ENCODE measurements around the gene SPOCD1. TPM values are rescaled to one million over a fixed set of nuclear protein-coding genes. Genes with fewer than 3 reads are reported as not detected.

Gene SPOCD1
- total RNA-seq, 2 donors from 2014 or later: 2.0 to 3.1 TPM

DNA sequence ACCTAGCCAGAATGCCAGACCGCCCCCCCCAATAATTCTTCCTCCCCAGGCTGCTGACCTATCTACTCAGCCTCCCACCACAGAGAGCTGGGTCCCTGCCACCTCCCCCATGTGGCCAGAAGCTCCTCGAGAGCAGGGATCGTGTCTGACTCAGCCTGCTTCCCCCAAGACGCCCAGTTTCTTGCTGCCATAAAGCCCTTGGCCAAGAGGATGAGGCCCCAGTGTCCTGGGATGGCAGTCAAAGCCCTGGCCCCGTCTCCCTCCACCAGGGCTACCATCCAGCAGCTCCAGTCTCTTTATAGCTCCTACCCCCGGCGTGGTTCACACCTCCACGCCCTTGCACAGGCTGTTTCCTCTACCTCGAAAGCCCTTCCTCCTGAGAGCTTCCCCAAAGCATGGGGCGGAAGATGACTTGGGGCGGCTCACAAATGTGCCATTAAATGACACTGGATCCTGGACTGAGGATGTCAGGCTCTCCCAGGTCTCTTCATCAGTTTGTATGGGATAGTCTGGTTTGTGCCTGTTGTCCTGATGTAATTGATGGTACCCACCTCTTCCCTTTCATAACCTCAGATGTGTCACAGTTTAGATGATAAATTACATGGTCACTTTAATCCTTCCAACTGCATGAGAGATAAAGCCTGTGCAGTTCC lies 64.8 kb downstream of the SPOCD1 start:
- DNase-seq: no peak
- Histone ChIP-seq H3K4me3 (ENCODE audit: low read length) (no peak overlapping the region), H3K4me1 (ENCODE audit: control insufficient read depth, insufficient read depth, low read length) (peaks cover 10% of the 10 kb centered on the region), H3K9me3 (ENCODE audit: control insufficient read depth, low read length) (no peaks in the 10 kb centered on the region), H3K27ac (ENCODE audit: low read depth, low read length) (no peak overlapping the region), H3K9ac (ENCODE audit: extremely low read depth, low read length, poor library complexity, severe bottlenecking) (no peak overlapping the region), H3K36me3 (ENCODE audit: control insufficient read depth, insufficient read depth, low read length) (no peaks in the 10 kb centered on the region), H3K27me3 (ENCODE audit: control insufficient read depth, insufficient read depth, low read length, poor library complexity, severe bottlenecking) (no peaks in the 10 kb centered on the region)
- TF ChIP-seq, protein P1, sequence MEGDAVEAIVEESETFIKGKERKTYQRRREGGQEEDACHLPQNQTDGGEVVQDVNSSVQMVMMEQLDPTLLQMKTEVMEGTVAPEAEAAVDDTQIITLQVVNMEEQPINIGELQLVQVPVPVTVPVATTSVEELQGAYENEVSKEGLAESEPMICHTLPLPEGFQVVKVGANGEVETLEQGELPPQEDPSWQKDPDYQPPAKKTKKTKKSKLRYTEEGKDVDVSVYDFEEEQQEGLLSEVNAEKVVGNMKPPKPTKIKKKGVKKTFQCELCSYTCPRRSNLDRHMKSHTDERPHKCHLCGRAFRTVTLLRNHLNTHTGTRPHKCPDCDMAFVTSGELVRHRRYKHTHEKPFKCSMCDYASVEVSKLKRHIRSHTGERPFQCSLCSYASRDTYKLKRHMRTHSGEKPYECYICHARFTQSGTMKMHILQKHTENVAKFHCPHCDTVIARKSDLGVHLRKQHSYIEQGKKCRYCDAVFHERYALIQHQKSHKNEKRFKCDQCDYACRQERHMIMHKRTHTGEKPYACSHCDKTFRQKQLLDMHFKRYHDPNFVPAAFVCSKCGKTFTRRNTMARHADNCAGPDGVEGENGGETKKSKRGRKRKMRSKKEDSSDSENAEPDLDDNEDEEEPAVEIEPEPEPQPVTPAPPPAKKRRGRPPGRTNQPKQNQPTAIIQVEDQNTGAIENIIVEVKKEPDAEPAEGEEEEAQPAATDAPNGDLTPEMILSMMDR (conservative IDR thresholded peaks at IDR 0.05): no peak
- Mint-ChIP-seq H3K27ac (no peak overlapping the region), H3K27me3 (ENCODE audit: insufficient read depth) (no peaks in the 10 kb centered on the region), H3K9me3 (no peaks in the 10 kb centered on the region), H3K4me1 (peaks cover 30% of the 10 kb centered on the region), H3K36me3 (ENCODE audit: low read depth) (no peaks in the 10 kb centered on the region), H3K4me3 (no peak overlapping the region)
- 78 to 84% methylated on average over 4 to 11 of the region's 11 CpGs for WGBS, 2 experiments (ENCODE audit: insufficient coverage in 1 of 2, insufficient read length in 1 of 2)

DNA sequence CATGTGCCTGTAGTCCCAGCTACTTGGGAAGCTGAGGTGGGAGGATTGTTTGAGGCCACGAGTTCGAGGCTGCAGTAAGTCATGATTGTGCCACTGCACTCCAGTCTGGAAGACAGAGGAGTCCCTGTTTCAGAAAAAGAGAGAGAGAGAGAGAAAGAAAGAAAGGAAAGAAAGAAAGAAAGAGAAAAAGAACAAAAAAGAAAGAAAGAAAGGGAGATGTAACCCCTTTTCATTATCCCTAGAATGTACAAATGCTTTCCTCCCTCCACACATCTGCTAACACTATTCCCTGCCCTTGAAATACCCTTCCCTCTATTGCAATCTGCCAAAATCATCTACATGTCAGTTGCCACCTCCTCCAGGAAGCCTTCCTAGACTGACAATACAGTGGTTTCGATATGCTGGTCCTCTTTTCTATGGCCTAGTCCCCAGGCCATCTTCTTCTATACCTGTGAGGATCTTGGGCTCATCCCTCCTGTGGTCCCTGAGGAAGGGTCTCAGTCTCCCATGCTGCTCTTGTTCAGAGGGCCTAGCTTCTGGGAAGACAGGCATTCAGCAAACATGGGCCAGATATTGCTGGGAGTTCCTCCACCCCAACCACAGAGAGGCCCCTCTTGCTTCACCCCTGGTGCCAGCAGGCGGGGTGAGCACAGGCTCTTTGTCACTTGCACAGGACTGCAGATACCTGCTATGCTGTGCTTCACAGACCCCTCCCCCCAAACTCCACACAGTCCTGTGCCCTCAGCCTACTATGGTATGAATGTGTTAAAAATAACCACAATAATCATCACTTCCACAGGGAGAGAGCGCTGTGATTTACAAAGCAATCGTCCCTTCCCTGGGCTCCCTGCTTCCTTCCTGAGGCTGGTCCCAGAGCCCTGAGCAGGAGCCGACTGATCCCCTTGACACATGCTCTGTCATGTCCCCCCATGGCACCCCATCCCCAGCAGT lies 65.8 kb downstream of the SPOCD1 start:
- Histone ChIP-seq H3K4me1 (ENCODE audit: control insufficient read depth, insufficient read depth, low read length) (peaks cover 10% of the 10 kb centered on the region), H3K27ac (ENCODE audit: low read depth, low read length) (no peak overlapping the region), H3K9ac (ENCODE audit: extremely low read depth, low read length, poor library complexity, severe bottlenecking) (no peak overlapping the region), H3K36me3 (ENCODE audit: control insufficient read depth, insufficient read depth, low read length) (no peaks in the 10 kb centered on the region), H3K9me3 (ENCODE audit: control insufficient read depth, low read length) (no peaks in the 10 kb centered on the region), H3K4me3 (ENCODE audit: low read length) (no peak overlapping the region), H3K27me3 (ENCODE audit: control insufficient read depth, insufficient read depth, low read length, poor library complexity, severe bottlenecking) (no peaks in the 10 kb centered on the region)
- H3K9me3 Mint-ChIP-seq: no peaks in the 10 kb centered on the region
- TF ChIP-seq, protein P1 (conservative IDR thresholded peaks at IDR 0.05): no peak
- WGBS, 2 experiments (ENCODE audit: insufficient coverage in 1 of 2, insufficient read length in 1 of 2): 85 to 95% methylated on average over 4 to 7 of the region's 7 CpGs
- H3K36me3 Mint-ChIP-seq (ENCODE audit: low read depth): no peaks in the 10 kb centered on the region
- no peaks in the 10 kb centered on the region for H3K27me3 Mint-ChIP-seq (ENCODE audit: insufficient read depth)
- H3K4me3 Mint-ChIP-seq: no peak overlapping the region
- no peak overlapping the region for H3K27ac Mint-ChIP-seq
- H3K4me1 Mint-ChIP-seq: peaks cover 33% of the 10 kb centered on the region
- no peak for DNase-seq

DNA sequence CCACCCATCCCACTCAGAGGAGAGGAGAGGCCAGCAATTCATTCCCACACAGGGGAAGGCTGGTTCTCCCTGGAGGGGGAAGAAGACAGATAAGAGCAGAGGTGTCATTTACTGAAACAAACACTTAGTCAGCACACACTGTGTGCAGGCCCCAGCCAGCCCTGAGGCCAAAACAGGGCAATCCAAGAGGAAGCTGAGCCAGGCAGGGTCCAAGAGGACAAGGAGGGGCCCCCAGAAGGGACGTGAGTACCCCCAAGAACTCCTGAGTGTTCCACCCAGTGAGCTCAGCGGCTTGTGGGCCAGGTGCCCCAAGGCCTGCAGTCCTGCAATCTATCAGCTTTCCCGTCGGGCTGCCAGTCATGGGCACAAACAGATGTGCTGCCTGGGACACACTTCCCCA lies 67.5 kb downstream of the SPOCD1 start:
- Histone ChIP-seq H3K27ac (ENCODE audit: low read depth, low read length) (no peak overlapping the region), H3K9ac (ENCODE audit: extremely low read depth, low read length, poor library complexity, severe bottlenecking) (no peak overlapping the region), H3K9me3 (ENCODE audit: control insufficient read depth, low read length) (no peaks in the 10 kb centered on the region), H3K36me3 (ENCODE audit: control insufficient read depth, insufficient read depth, low read length) (no peaks in the 10 kb centered on the region), H3K4me1 (ENCODE audit: control insufficient read depth, insufficient read depth, low read length) (peaks cover 10% of the 10 kb centered on the region), H3K4me3 (ENCODE audit: low read length) (no peak overlapping the region), H3K27me3 (ENCODE audit: control insufficient read depth, insufficient read depth, low read length, poor library complexity, severe bottlenecking) (no peaks in the 10 kb centered on the region)
- DNase-seq: no peak
- Mint-ChIP-seq H3K27me3 (ENCODE audit: insufficient read depth) (peaks cover under 1% of the 10 kb centered on the region), H3K4me3 (no peak overlapping the region), H3K9me3 (no peaks in the 10 kb centered on the region), H3K4me1 (peaks cover 33% of the 10 kb centered on the region), H3K36me3 (ENCODE audit: low read depth) (no peaks in the 10 kb centered on the region), H3K27ac (peak overlapping the region; percentile 53)
- 82 to 84% methylated on average over 4 of the region's 4 CpGs for WGBS, 2 experiments (ENCODE audit: insufficient coverage in 1 of 2, insufficient read length in 1 of 2)
- TF ChIP-seq, protein P1 (conservative IDR thresholded peaks at IDR 0.05): no peak
